ENCODE data around the gene OTOG. TPM values are rescaled to one million over a fixed set of nuclear protein-coding genes. Genes with fewer than 3 reads are reported as not detected.

OTOG gene
- total and polyA plus RNA-seq, 9 donors = not detected

DNA sequence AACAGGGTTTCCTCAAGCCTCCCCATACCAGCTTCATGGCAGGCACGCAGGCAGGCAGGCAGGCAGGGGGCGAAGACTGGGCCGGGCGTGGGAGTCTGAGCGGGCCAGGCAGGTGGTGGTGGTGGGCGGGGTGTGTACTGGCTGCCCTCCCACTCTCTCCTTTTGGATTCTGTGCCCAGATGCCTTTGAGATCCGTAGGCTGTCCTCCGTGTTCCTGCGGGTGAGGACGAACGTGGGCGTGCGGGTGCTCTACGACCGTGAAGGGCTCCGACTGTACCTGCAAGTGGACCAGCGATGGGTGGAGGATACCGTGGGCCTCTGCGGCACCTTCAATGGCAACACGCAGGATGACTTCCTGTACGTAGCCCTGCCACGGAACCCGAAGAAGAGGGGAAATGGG is 23.0 kb downstream of the OTOG start:
- H3K36me3 ChIP-seq = no peaks in the 10 kb centered on the region
- TF ChIP-seq POLR2A (IDR thresholded peaks at IDR 0.05) (no peak), EP300 (IDR thresholded peaks at IDR 0.05) (no peak)
- TF ChIP-seq, protein P1, sequence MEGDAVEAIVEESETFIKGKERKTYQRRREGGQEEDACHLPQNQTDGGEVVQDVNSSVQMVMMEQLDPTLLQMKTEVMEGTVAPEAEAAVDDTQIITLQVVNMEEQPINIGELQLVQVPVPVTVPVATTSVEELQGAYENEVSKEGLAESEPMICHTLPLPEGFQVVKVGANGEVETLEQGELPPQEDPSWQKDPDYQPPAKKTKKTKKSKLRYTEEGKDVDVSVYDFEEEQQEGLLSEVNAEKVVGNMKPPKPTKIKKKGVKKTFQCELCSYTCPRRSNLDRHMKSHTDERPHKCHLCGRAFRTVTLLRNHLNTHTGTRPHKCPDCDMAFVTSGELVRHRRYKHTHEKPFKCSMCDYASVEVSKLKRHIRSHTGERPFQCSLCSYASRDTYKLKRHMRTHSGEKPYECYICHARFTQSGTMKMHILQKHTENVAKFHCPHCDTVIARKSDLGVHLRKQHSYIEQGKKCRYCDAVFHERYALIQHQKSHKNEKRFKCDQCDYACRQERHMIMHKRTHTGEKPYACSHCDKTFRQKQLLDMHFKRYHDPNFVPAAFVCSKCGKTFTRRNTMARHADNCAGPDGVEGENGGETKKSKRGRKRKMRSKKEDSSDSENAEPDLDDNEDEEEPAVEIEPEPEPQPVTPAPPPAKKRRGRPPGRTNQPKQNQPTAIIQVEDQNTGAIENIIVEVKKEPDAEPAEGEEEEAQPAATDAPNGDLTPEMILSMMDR (IDR thresholded peaks at IDR 0.05) = no peak
- intact Hi-C loops (cut with DNase I) = no loop called here
- H3K4me3 ChIP-seq = no peak overlapping the region
- no peak overlapping the region for H3K27ac ChIP-seq
- no peaks in the 10 kb centered on the region for H3K4me1 ChIP-seq (ENCODE audit: insufficient read depth)
- WGBS, 3 donors = 68 to 76% (median 72%) methylated on average over 23 of the region's 23 CpGs
- H3K27me3 ChIP-seq = no peaks in the 10 kb centered on the region
- no peaks in the 10 kb centered on the region for H3K9me3 ChIP-seq
- no peak for DNase-seq

DNA sequence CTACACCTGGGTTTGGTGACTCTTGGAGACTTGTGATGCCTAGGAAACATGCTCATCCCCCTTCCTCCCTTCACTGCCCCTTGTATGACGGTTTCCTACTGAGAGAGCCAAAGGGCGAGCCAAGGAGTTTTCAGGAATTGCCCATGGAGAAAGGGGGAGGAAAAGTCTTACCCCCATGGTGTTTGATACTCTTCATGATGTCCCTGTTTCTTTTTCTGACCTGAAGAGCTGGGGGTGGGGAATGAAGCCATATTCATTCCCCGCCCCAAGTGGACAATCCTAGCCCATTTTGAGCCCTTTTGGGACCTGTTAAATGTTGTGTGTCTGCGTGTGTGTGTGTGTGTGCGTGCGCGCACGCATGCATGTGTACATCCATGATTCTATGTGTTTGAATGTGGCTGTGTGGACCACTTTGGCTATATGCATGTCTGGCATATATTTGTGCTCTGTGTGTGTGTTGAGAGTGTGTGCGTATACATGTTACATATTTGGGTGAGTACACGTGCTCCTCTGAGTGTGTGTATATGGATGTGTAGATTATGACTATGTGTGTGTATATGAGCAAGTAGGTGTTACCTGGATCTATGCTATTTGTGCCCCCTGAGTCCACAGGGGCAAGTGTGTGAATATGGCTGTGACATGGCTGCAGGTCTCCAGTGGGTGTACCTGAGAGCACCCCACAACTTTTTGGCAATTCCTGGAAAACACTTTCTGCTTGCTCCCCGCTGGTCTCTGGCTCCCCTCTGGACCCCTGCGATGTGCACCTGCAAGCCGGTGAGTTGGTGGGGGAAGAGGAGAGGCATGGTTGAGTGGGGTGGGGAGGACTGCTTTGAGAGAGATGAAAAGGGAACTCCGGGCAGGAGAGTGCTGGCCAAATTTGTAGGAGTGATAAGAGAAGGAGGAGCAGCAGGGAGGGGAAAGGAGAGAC is 24.6 kb downstream of the OTOG start:
- no peak overlapping the region for H3K27ac ChIP-seq
- intact Hi-C loops (cut with DNase I) = no loop called here
- 72 to 78% (median 73%) methylated on average over 14 of the region's 14 CpGs for WGBS, 3 donors
- no peaks in the 10 kb centered on the region for H3K27me3 ChIP-seq
- no peaks in the 10 kb centered on the region for H3K4me1 ChIP-seq (ENCODE audit: insufficient read depth)
- H3K36me3 ChIP-seq = no peaks in the 10 kb centered on the region
- TF ChIP-seq POLR2A (IDR thresholded peaks at IDR 0.05) (no peak), EP300 (IDR thresholded peaks at IDR 0.05) (no peak)
- TF ChIP-seq, protein P1 (IDR thresholded peaks at IDR 0.05) = no peak
- DNase-seq = no peak
- H3K4me3 ChIP-seq = no peak overlapping the region
- no peaks in the 10 kb centered on the region for H3K9me3 ChIP-seq

DNA sequence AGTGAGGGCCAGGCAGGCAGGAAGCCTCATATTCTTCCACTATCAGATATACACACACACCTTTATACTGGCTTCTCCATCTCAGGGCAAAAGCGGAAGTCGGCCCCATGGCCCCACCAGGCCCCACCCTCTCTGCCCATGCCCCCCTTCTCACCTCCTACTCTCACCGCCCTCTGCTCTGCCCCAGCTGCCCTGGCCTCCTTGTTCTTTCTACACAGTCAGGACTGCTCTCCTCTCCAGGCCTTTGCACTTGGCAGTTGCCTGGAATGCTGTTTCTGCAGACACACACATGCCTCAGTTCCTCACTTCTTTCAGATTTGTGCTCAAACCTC is 25.3 kb downstream of the OTOG start:
- no peak for TF ChIP-seq POLR2A (IDR thresholded peaks at IDR 0.05)
- no peak for TF ChIP-seq EP300 (IDR thresholded peaks at IDR 0.05)
- TF ChIP-seq, protein P1 (IDR thresholded peaks at IDR 0.05) = no peak
- Histone ChIP-seq H3K9me3 (no peaks in the 10 kb centered on the region), H3K27me3 (no peaks in the 10 kb centered on the region), H3K4me3 (no peak overlapping the region), H3K4me1 (ENCODE audit: insufficient read depth) (no peaks in the 10 kb centered on the region), H3K27ac (no peak overlapping the region), H3K36me3 (no peaks in the 10 kb centered on the region)
- WGBS, 3 donors = 30 to 48% (median 41%) methylated on average over 3 of the region's 3 CpGs
- intact Hi-C loops (cut with DNase I) = no loop called here
- DNase-seq = no peak

DNA sequence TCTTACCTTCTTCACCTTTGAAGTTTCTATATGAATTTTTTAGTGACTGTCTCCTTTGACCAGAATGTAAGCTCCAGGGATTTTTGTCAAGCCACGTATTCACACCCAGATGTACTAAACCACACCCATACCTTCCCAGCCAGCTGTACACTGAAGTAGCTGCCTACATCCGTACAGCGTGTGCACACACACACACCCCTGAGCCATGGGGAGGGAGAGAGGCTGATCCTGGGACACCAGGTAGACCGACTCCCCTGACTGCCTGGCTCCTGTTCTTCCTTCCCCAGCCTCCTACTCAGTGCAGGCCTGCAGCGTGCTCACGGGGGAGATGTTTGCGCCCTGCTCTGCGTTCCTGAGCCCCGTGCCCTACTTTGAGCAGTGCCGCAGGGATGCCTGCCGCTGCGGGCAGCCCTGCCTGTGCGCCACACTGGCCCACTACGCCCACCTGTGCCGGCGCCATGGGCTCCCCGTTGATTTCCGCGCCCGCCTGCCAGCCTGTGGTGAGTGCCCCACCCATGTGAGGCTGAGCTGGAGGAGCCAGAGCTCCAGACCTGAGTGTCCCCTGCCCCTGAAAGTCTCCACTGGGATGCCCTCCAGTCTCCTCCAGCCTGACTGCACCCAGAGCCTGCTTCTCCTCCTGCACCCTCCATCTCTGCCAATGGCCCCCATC is 25.9 kb downstream of the OTOG start:
- no peak overlapping the region for H3K27ac ChIP-seq
- no peak overlapping the region for H3K4me3 ChIP-seq
- H3K4me1 ChIP-seq (ENCODE audit: insufficient read depth) = no peaks in the 10 kb centered on the region
- H3K9me3 ChIP-seq = no peaks in the 10 kb centered on the region
- H3K36me3 ChIP-seq = no peaks in the 10 kb centered on the region
- no peak for DNase-seq
- intact Hi-C loops (cut with DNase I) = no loop called here
- WGBS, 3 donors = 82 to 85% (median 84%) methylated on average over 20 of the region's 20 CpGs
- H3K27me3 ChIP-seq = no peaks in the 10 kb centered on the region
- TF ChIP-seq, protein P1 (IDR thresholded peaks at IDR 0.05) = no peak
- no peak for TF ChIP-seq POLR2A (IDR thresholded peaks at IDR 0.05)
- no peak for TF ChIP-seq EP300 (IDR thresholded peaks at IDR 0.05)

Data from ovary (tissue), 9 donors.